ENCODE measurements around the gene PCDHAC2.

- TF ChIP-seq POLR2A (IDR thresholded peaks at IDR 0.05) (no peak), CTCF (IDR thresholded peaks at IDR 0.05) (no peak)
These were observed 37.7 kb downstream of the PCDHAC2 start for GRCh38 chr5:141003791-141004611.
